Astrocyte of the cerebellum (primary cell): Measurements from ENCODE around the gene JAML.

Experiments
- DNase-seq: peaks from one replicate; pipeline ENCODE4 v3.0.0-alpha.2; 2011; ENCODE audit warnings: low read depth
- H3K4me3 ChIP-seq: 2 replicates; pipeline ENCODE4 v1.5.1; 2011; ENCODE audit warnings: mild to moderate bottlenecking, low read depth, low read length, moderate library complexity
- CTCF ChIP-seq: IDR thresholded peaks from 2 replicates; pipeline ENCODE4 v1.5.1; 2012; ENCODE audit warnings: low read length, low read depth, moderate library complexity, mild to moderate bottlenecking; ENCODE audit errors: missing control alignments
- in situ Hi-C: cut with HindIII; loops from 2 replicates; pipeline ENCODE4 v1.10.0; 2017; ENCODE audit warnings: low sequenced_read_pairs

The JAML gene

GRCh38 chr11:118167906-118168305, 56.9 kb downstream of the JAML start:
- in situ Hi-C loops: no loop called here
- no peak for TF ChIP-seq CTCF
- DNase-seq: no peak
- no peak overlapping the region for H3K4me3 ChIP-seq

GRCh38 chr11:118167253-118167652, 57.6 kb downstream of the JAML start:
- no peak for DNase-seq
- TF ChIP-seq CTCF: no peak
- in situ Hi-C loops: no loop called here

GRCh38 chr11:118166641-118167040, 58.2 kb downstream of the JAML start:
- no peak for TF ChIP-seq CTCF
- H3K4me3 ChIP-seq: no peak overlapping the region
- no peak for DNase-seq
- in situ Hi-C loops: no loop called here

More at GRCh38 chr11:118167253-118167652, 57.6 kb downstream of the JAML start:
- H3K4me3 ChIP-seq: no peak overlapping the region

- no peak for TF ChIP-seq CTCF
- in situ Hi-C loops: no loop called here
- no peak for DNase-seq
- H3K4me3 ChIP-seq: no peak overlapping the region
These were observed 59.9 kb downstream of the JAML start for GRCh38 chr11:118164885-118165284.

GRCh38 chr11:118163494-118163893, 61.3 kb downstream of the JAML start:
- in situ Hi-C loops: no loop called here
- TF ChIP-seq CTCF: no peak
- DNase-seq: no peak
- H3K4me3 ChIP-seq: no peak overlapping the region

- TF ChIP-seq CTCF: no peak
- H3K4me3 ChIP-seq: no peak overlapping the region
- no peak for DNase-seq
- in situ Hi-C loops: no loop called here
These were observed 62.0 kb downstream of the JAML start for GRCh38 chr11:118162846-118163245.

GRCh38 chr11:118161786-118162185, 63.0 kb downstream of the JAML start:
- TF ChIP-seq CTCF: no peak
- DNase-seq: no peak
- in situ Hi-C loops: no loop called here
- H3K4me3 ChIP-seq: no peak overlapping the region
